Activated effector memory CD4-positive, alpha-beta T cell treated with Interleukin-2 at 50 U/mL for 16 hours (primary cell): ENCODE data around the gene SEMA5B.

Experiments
- DNase-seq: peaks from one replicate; pipeline ENCODE4 v3.0.0-alpha.2; 2020

Gene SEMA5B

DNA sequence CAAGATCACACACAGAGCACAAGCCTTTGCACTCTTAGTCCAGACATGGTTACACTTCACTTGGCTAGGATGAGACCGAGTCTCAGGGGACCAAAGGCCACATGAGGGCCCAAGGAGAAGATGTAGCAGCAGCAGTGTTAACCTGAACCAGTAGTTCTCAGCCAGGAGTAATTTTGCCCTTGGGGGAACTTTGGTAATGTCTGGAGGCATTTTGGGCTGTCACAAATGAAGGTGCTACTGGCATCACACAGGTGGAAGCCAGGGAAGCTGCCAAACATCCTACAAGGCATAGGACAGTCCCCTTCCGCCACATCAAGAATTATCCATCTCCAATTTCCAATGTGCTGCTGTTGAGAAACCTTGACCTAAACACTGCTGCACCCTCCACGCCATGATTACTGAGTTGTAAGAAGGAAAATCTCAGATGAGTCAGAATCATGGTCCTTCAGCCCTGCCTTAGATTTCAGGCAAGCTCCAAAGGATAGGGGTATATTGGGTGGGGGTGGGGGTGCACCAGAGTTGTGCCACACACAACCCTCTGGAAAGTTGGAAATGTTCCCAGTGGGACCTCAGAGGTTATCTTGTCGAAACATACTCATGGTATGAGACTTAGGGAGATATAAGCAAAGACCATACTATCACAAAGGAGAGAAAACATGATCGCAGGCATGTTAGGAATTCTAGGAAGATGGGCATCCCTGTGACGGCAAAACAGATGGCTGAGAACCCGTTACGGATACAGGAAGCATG, 36.2 kb downstream of the SEMA5B start:
- no peak for DNase-seq

DNA sequence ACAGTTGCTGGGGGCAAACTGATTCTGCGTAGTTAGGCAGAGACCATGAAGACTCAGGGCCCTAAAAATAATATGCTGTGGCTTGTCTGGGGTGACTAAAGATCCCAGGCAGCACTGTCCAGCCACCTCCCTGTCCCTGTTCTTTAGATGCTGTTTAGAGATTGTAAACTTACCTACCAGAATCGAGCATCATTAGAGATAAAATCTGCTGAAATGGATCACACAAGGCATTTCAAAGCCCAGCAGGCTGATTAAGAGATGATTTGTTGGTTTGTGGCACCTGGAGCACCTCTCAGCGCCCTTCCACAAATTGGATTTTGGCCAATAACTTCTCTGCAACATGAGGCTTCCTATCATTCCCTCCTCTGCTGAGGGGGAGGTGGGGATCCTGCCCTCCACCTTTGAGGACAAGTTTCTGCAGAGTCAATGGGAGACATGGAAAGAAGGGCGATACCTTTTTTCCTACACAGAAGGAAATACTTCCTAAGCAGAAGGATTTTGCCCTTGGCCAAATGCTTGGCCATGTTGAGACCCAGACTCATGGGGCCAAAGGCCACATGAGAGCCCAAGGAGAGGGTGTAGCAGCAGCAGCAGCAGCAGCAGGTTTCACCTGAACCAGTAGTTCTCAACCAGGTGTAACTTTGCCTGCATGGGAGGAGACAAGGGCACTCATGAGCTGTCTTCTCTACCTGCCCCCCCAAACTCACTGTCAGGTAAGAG, 37.5 kb downstream of the SEMA5B start:
- DNase-seq, result no peak

DNA sequence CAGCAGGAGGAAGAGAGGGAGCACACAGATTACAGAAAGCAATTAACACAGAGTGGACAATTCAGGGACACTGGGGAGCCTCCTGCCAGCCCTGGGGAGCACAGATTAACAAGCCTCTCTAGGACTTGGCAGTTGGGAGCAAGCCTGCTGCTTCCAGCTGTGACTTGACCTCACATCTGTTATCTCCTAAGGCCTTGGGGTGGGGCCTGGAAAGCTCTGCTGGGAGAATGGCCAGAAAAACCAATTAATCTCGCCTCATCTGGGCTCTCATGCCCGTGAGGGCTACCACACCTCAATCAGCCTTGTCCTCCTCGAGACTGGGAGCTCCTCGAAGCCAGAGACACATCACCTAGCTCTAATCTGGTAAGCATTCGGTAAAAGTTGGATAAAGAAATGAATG, 39.1 kb downstream of the SEMA5B start:
- no peak for DNase-seq

DNA sequence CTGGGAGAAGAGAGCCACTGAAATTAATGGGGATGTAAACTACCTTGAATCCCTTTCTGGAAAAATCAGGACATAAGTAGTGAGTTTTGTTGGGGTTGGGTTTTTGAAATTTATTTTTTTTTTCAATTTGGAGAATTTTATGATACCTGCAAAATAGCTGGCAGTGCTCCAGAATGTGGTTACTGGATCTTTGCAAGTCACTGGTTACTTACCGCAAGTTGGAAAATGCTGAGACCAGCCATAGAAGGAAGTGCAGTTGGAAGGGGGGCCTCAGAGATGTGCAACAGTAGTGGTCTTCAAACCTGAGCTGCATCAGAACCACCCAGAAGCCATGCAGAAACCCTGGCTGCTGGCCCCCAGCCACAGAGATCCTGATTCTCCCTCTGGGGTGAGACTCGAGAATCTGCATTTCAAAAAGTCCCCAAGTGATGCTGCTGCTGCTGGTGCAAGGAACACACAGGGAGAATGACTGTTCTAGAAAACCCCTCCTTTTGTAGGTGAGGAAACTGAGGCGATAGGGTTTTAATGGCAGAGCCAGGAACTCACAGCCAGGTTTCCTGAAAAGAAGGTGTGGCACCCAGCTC, 39.7 kb downstream of the SEMA5B start:
- no peak for DNase-seq

DNA sequence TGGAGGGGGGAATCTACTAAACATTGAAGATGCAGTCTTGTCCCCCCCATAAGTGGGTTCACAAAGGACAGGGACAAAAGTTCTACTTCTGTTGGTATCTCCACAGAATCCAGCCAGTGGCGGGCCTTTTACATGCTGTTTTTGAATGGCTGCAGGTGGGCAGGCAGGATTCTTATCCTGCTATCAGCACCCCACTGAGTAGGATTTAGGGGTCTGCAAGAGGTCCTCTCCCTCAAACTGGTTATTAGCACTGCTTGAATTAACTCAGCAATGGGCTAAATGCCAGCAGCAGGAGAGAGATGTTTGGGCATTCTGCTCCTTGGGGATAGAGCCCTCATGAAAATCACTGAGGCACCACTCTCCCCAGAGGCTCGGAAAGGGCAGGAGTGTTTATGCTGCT, 40.3 kb downstream of the SEMA5B start:
- DNase-seq, result no peak

DNA sequence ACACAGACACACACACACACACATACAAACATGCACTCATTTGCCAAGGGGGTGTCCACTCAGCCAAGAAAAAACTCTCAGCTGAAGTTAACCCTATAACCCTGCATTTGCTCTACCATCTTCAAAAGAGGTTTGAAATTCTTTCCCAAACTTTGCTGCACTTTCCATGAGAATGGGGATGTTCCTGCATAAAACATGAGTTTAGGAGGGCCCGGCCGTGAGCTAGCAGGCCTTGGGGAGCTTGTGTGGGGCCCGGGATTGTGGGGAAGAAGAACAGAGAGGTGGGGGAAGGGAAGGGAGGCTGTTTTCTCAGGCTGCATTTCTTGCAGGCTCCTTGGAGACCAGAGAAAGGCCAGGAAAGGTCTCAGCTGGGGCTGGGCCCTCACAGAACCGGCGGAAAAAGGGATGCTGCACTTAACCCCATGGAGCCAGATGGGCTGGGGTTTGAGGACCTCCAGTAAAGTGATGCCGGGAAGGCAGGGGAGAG, 40.8 kb downstream of the SEMA5B start:
- DNase-seq, result no peak

DNA sequence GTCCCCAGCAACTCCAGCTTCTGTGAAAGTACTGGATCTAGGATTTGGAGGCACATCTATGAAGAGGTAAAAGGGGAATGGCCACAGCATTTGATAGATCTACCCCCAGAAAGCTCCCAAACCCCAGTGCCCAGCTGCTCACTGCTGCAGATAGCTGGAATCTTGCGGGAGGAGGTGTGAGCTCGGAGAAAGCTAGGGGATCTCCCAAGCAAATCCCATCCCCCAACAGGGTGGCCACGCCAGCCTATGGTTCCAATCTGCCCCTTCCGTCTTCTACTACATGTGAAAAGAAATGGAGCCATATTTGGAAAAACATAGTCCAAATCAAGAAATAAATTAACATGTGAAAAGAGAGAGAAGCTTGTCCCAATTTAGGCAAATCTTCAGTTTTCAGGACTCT, 42.0 kb downstream of the SEMA5B start:
- no peak for DNase-seq

DNA sequence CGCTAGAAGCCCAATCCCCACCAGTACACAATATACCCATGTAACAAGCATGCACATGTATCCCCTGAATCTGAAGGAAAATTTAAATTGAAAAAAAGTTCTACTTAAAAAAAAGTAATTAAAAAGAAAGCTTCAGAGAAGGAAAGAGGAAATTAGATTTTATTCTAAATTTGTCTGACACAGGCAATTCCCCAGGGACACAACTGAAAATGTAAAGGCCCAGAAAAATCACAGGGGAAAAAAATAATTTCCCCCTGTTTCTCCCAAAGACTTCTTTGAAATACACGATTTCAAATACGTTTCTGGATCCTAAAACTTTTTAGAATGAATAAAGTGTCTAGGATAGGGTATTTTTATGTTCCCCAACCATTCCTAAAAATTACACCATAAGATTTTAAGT, 42.9 kb downstream of the SEMA5B start:
- no peak for DNase-seq

DNA sequence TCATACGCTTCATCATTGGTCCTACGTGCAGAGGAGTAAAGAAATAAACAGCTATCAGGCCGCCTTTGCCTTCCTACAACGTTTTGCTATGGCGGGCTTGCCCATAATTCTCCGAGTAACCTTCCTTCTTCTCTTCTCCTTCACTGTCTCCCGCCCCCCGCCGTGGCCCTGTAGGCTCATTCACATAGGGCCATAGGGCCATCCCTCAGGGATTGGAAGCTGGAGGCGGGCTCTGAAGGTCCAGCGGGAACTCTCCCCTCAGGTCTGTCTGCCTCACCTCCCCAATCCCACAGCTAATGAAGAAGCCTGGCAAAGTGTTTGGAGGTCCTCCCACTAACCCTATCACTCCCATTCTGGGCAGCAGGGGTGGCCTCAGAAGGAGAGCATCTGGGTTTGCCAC, 43.6 kb downstream of the SEMA5B start:
- no peak for DNase-seq

DNA sequence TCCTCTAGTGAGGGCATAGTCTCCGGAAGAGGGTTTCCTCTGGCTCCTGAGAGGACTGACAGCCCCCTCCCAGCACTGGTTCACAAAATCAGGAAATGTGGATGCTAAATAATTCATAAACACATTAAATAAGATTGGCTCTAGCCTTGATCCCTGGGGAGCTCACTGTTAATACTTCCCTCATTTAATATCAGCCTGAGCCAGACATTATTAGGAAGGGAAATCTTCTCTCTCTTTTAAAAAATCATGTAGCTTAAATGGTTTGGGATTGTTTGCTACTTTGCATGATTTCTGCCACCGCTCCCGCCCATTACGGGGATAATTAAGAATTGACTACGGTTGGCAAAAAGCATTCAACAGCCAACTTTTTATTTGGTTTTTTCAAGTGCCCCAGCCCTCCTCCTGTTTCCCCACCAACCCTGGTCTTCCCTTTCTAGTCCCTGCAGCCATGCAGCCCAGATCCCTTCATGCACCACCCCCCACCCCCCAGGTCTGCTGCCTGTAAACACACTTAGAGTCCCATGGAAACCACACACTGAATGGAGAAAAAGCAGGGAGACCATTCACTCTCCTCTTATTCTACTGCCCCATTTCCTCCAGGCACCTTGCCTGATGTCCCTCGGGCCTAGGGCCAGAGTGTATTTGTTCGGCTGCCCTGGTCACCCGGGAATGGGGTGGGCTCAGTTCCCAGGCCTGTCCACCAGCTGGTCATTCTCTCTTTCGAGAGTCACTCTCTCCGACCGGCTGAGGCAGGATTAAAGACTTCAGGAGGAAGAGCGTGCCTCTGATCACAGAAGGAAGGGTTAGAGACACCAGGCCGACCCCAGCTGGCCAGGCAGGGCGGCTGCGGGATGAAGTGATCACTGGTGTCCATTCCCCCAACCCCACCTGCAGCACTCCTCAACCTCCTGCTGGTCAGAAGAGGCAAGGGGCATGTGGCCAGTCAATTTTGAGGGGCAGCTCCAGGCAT, 45.1 kb downstream of the SEMA5B start:
- no peak for DNase-seq

DNA sequence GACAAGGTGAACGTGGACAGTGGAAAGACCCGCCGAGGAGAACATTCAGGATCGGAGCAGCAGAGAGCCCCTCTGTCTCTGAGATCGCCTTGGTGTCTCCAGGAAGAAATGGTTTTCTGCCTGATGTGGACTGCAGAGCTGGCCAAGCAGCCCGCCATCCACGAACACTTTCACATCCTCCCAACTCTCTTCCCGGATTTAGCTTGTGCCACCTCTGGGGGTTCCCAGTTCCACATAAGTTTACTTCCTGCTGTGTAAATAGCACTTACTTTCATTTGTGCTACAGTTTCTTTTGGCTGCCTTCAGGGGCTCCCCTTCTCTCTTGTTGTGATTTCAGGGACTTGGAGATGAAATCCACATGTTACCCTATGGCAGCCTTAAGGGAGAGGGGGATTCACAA, 48.4 kb downstream of the SEMA5B start:
- DNase-seq, result no peak

DNA sequence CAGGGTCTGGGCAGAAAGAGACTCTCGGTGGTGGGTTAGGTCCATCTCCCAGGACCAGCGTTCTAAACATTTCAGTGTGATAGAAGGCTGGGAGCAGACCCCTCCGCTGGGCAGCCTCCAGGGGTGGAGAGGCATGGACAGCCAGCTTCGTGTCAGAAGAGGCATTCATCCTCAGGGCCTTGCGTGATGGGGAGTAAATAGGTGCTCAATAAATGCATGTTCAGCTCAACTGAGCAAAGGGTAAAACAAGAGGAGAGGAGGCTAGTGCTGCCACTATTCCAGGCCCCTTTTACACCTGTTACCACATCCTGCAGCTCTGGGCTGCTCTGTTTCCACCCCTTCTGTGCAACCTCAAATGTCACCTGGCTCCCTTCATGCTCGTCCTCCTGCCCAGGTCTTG, 49.0 kb downstream of the SEMA5B start:
- no peak for DNase-seq

DNA sequence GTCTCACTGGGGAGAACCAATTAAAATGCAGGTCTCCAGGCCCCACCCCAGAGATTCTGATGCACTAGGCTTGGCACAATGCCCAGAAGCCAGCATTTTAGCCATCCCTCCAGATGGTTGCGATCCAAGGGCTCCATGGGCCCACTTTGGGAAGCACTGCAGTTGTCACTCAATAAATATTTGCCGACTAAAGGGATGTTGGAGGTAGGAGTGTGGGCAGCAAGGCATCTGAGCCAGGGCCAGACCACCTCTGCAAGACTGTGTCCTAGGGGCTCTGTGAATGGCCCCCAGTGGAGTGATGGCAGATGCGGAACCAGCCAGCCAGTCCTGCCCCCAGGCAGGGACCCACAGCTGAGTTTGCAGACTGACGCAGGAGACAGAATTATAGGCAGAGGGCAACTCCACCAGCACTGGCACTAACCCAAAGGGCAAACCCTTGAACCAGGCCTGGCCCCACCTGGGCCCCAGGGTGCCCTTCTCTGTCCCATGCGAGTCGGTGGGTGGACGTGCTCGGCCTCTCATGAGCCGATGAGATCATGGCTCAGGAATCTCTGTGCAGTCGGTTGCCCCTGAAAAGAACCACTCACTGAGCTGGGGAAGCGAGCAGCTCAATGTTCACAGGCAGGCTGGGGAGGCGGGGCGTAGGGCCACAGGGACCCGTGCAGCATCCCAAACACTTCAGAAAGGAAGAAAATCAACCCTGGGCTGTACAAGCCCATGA, 49.7 kb downstream of the SEMA5B start:
- DNase-seq, result no peak

DNA sequence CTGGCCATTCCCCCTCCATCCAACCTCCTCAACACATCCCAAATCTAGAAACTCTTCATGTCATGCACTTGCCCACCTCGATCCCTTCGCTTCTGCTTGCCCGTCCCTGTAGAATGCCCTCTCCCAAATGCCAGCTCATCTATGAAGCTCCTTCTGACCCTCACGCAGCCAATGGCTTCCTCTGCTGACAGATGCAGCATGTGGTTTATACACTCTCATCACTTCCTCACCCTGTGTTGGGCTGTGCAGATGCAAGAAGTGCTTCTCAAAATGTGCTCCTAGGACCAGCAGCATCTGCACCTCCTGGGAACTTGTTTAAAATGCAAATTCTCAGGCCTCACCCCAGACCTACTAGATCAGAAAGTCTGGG, 51.7 kb downstream of the SEMA5B start:
- no peak for DNase-seq

DNA sequence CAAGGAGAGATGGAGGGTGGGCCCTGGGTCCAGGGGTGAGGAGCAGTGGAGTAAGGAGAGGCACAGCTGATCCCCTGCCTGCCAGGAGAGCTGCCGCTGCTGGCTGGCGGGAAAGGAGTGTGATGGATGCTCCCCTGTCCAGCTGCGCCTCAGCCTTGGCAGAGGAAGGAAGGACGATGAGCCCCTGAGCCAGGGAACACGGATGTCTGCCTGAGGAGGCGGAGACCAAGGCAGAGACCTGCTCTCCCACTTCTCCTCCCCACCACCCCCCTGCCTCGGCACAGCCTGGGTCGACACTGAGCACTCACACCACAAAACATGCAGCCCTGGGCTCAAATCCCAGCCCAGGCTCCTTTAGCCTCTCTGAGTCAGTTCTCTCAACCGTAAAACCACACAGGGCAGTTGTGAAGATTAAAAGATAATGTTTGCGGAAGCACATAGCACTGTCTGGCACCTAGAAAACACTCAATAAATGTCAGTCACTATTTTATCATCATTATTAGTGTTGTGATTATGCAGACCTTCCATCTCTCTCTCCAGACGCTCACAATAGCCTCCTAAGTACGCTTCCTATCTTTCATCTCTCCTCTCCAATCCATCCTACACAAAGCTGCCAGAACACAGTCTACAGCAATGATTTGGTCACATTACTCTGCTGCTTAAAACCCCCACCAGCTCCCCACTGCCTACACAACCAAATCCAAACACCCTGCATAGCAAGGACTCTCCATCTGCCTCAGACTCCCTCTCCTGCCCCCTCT, 52.2 kb downstream of the SEMA5B start:
- no peak for DNase-seq

DNA sequence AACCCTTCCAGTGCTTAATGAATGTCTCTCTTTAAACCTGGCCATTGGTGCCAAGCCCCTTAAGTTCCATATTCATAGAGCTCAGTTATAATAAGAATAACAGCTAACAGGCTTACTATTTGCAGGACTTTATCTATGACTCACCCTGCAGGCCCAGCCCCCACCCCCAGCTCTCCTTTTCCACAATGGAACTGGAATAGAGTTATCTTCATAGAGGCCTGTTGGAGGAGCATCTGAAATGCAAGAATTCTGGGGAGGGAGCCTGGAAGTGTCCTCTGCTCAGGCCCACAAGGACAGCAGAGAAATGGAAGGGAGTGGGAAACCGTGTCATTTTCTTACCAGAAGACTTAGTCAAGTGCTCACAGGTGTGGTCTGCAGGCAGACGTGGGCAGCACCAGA, 52.8 kb downstream of the SEMA5B start:
- DNase-seq, result no peak

DNA sequence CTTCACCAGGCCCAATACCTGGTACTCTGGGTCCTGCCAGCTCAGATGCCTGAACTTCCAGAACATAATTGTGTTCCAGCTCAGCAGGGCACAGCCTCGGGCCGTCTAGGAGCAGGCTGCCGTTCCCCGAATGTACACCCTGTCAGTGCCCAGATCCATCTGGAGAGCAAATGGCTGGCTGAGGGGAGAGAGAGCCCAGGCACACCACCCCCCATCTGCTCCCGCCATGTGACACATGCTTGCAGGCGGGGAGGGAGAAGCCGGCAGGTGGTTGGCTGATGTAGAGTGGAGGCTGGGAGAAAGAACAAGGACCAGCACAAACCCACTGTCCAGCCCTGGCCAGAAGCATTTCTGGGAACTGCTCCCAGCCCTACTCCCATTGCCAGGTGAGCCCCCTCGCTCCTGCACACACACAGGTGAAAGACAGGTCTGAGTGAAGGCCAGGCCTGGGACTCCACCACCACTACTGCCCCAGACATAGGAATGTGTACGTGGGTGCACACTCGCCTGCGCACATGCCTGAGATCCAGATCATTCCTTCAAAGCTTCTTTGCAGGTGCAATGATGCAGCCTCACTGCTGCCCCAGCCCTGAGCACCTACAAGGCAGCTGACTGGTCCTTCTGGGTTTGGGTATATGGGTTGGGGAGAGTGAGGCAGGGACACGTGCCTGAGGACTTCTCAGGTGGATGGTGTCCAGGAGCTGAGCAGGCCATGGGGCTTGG, 53.5 kb downstream of the SEMA5B start:
- DNase-seq, result no peak

DNA sequence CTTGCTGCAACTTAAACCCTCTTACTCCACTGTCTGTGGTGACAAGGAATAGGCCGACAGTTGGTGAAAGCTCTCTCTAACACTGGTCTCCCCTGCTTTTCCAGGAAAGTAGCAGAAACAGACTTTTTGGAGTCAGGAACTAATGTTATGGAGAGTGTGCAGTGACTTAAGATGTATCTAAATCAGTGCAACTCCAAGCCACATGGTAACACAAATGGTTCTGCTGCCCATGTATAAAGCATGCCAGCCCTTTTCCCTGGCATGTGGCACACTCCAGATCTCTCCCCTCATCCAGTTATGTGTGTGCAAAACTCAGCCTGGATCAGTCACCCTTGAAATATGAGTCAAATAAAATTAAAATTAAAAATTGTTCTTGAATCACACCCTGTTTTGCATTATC, 55.4 kb downstream of the SEMA5B start:
- no peak for DNase-seq

DNA sequence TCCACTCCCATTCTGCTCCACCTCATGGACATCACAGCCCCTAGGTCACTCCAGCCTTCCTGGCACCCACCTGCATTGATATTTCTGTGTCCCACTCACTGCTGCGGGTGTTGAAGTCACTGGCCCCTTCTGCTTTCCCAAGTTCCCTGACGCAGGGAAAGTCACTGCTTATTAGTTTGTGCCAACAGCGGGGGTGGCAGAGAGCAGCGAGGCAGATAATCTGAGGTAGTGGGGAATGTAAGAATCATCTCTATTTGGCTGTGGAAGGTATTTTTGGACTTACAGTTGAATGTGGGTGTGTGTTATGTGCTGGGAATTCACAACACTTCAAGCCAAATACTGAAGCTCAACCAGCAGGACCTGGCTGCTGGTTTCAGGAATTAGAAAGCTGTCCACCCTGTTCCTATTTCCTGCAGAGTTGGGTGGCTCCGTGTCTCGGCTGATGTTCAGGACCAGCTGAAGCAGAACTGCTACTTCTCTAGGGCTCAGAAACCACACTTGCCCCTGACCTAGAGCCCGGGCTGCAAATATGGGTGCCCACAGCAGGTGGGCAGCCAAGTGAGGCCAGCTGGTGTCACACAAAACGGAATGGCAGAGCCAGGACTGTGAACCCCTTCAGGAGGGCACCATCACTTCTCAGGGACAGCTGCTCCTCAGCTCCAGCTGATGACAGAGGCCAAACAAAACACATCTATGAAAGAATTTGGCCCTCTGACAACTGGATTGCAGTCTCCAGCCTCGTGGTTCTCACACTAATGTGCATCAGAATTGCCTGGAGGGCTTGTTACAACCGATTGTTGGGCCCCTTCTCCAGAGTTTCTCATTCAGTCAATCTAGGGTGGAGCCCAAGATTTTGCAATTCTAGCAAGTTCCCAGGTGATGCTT, 57.7 kb downstream of the SEMA5B start:
- no peak for DNase-seq

DNA sequence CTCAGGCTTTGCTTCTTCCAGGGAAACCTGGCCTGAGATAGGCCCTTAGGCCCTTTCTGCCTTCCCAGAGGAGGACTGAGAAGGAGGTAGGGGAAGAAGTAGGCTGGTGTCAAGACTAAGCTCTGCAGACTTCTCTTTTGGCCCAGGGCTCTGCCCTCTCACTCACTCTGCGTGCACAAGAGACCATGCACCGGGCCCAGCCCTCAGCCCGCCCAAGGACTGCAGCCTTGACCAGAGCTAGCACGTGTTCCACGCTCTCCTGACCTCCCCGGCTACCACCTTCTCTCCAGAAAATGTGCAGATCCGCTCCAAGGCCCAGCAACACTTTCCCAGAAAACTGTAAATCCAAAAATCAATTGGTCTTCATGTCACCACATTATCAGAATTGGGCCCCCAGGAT, 59.8 kb downstream of the SEMA5B start:
- no peak for DNase-seq
